Smooth muscle cell (in vitro differentiated cells): ENCODE results near the gene CD226. TPM values are rescaled to one million over a fixed set of nuclear protein-coding genes. Genes with fewer than 3 reads are reported as not detected.

Experiments used
- DNase-seq: peaks from one replicate; lab custom pipeline; 2025; ENCODE audit not compliant: unreplicated experiment; lab: John Stamatoyannopoulos, UW
- H2AFZ ChIP-seq: fragments of 200-600 bp; sonication (generic); 2 replicates; pipeline ENCODE4 v1.6.0; 2016; ENCODE audit warnings: antibody characterized with exemption, low read depth, mild to moderate bottlenecking
- H3F3A ChIP-seq: fragments of 200-600 bp; sonication (generic); 2 replicates; pipeline ENCODE4 v1.6.0; 2017; ENCODE audit warnings: antibody characterized with exemption, low read depth
- H3K27ac ChIP-seq: fragments of 200-600 bp; sonication (generic); 2 replicates; pipeline ENCODE4 v1.5.1; 2016; ENCODE audit warnings: low read depth, mild to moderate bottlenecking
- H3K27me3 ChIP-seq: fragments of 200-600 bp; sonication (generic); 2 replicates; pipeline ENCODE4 v1.6.1; 2016; ENCODE audit warnings: low read depth, mild to moderate bottlenecking
- H3K36me3 ChIP-seq: fragments of 200-600 bp; sonication (generic); 2 replicates; pipeline ENCODE4 v1.5.1; 2016; ENCODE audit warnings: low read depth
- H3K4me1 ChIP-seq: fragments of 200-600 bp; sonication (generic); 2 replicates; pipeline ENCODE4 v1.5.1; 2016; ENCODE audit warnings: low read depth
- H3K4me2 ChIP-seq: fragments of 200-600 bp; sonication (generic); 2 replicates; pipeline ENCODE4 v1.6.0; 2016; ENCODE audit warnings: mild to moderate bottlenecking
- H3K4me3 ChIP-seq: fragments of 200-600 bp; sonication (generic); 2 replicates; pipeline ENCODE4 v1.5.1; 2016; ENCODE audit warnings: mild to moderate bottlenecking
- H3K79me2 ChIP-seq: fragments of 200-600 bp; sonication (generic); 2 replicates; pipeline ENCODE4 v1.6.0; 2016; ENCODE audit warnings: low read depth, mild to moderate bottlenecking
- H3K9ac ChIP-seq: fragments of 200-600 bp; sonication (generic); 2 replicates; pipeline ENCODE4 v1.6.0; 2016; ENCODE audit warnings: low read depth
- H3K9me3 ChIP-seq: fragments of 200-600 bp; sonication (generic); replicated peaks from 2 replicates; pipeline ENCODE4 v1.5.1; 2016; ENCODE audit warnings: low read depth
- H4K20me1 ChIP-seq: fragments of 200-600 bp; sonication (generic); 2 replicates; pipeline ENCODE4 v1.6.0; 2016; ENCODE audit warnings: low read depth
- WGBS: methylation state at CpG from one replicate; pipeline ENCODE4 v1.1.7; 2016; ENCODE audit warnings: low lambda C conversion rate; 5-methylcytosine and 5-hydroxymethylcytosine counted together
- polyA plus RNA-seq: library from polyadenylated mRNA; unstranded; fragments of >200 nt; fragmentation: Nextera tagmentation; extraction: Ambion mirVana; gene quantifications from 2 replicates; pipeline ENCODE4 v1.2.1, GENCODE V29; 2016
- total RNA-seq: library from RNA; depleted of rRNA; stranded (reverse); fragments of >200 nt; gene quantifications from 2 replicates; pipeline ENCODE4 v1.2.3, GENCODE V29; 2014
- TF ChIP-seq, protein P1 (sequence below): fragments of 200-600 bp; sonication (generic); IDR thresholded peaks from 2 replicates; pipeline ENCODE4 v1.5.1; 2017; ENCODE audit warnings: borderline replicate concordance, mild to moderate bottlenecking, antibody characterized with exemption; ENCODE audit not compliant: insufficient read depth, poor library complexity, severe bottlenecking

CD226 gene
- total and polyA plus RNA-seq, 2 experiments from 2014 or later, result 0.02 to 0.36 TPM

DNA sequence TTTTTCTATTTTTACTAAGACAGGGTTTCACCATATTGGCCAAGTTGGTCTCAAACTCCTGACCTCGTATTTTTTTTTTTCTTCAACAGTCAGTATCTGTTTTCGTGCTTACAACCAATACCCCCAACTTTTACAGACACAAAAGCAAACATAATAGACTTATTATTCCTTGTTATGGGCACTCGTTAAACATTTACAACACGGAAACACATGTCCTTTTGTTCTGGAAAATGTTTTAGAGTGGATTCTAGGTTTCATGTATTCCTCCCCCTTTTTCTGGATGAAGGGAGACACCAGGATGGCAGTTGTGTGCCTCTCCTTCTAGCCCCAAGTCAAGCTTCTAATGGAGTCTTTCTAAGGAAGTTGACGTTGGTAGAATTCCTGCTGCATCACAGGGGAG lies 88.8 kb downstream of the CD226 start:
- no peaks in the 10 kb centered on the region for H3K79me2 ChIP-seq
- H3K9me3 ChIP-seq, result no peaks in the 10 kb centered on the region
- no peak overlapping the region for H3K9ac ChIP-seq
- H3K27me3 ChIP-seq, result no peaks in the 10 kb centered on the region
- TF ChIP-seq, protein P1, sequence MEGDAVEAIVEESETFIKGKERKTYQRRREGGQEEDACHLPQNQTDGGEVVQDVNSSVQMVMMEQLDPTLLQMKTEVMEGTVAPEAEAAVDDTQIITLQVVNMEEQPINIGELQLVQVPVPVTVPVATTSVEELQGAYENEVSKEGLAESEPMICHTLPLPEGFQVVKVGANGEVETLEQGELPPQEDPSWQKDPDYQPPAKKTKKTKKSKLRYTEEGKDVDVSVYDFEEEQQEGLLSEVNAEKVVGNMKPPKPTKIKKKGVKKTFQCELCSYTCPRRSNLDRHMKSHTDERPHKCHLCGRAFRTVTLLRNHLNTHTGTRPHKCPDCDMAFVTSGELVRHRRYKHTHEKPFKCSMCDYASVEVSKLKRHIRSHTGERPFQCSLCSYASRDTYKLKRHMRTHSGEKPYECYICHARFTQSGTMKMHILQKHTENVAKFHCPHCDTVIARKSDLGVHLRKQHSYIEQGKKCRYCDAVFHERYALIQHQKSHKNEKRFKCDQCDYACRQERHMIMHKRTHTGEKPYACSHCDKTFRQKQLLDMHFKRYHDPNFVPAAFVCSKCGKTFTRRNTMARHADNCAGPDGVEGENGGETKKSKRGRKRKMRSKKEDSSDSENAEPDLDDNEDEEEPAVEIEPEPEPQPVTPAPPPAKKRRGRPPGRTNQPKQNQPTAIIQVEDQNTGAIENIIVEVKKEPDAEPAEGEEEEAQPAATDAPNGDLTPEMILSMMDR, result no peak
- H3K4me3 ChIP-seq, result no peak overlapping the region
- H3K4me2 ChIP-seq, result no peak overlapping the region
- no peak overlapping the region for H3K27ac ChIP-seq
- no peaks in the 10 kb centered on the region for H4K20me1 ChIP-seq
- DNase-seq, result no peak
- 90% methylated on average over 5 of the region's 5 CpGs for WGBS
- H3K36me3 ChIP-seq, result no peaks in the 10 kb centered on the region
- H3K4me1 ChIP-seq, result no peaks in the 10 kb centered on the region
- H2AFZ ChIP-seq, result no peak overlapping the region
- no peaks in the 10 kb centered on the region for H3F3A ChIP-seq

GRCh38 chr18:69854455-69854854 lies 93.2 kb downstream of the CD226 start:
- Histone ChIP-seq H3K9ac (no peak overlapping the region), H4K20me1 (no peaks in the 10 kb centered on the region), H3K9me3 (no peaks in the 10 kb centered on the region), H3K36me3 (no peaks in the 10 kb centered on the region), H3K4me3 (no peak overlapping the region), H3K27ac (no peak overlapping the region), H3F3A (no peaks in the 10 kb centered on the region), H2AFZ (no peak overlapping the region), H3K4me1 (no peaks in the 10 kb centered on the region), H3K4me2 (no peak overlapping the region), H3K79me2 (no peaks in the 10 kb centered on the region), H3K27me3 (no peaks in the 10 kb centered on the region)
- no peak for DNase-seq
- 86% methylated on average over 1 of the region's 1 CpG for WGBS
- TF ChIP-seq, protein P1, result no peak

GRCh38 chr18:69853051-69853450 lies 94.6 kb downstream of the CD226 start:
- H3F3A ChIP-seq, result no peaks in the 10 kb centered on the region
- no peak for DNase-seq
- no peaks in the 10 kb centered on the region for H4K20me1 ChIP-seq
- no peak overlapping the region for H3K9ac ChIP-seq
- H3K9me3 ChIP-seq, result no peaks in the 10 kb centered on the region
- 85% methylated on average over 4 of the region's 4 CpGs for whole genome bisulfite sequencing
- H2AFZ ChIP-seq, result no peak overlapping the region
- H3K27ac ChIP-seq, result no peak overlapping the region
- H3K4me1 ChIP-seq, result no peaks in the 10 kb centered on the region
- H3K36me3 ChIP-seq, result no peaks in the 10 kb centered on the region
- no peak overlapping the region for H3K4me3 ChIP-seq
- TF ChIP-seq, protein P1, result no peak
- H3K4me2 ChIP-seq, result no peak overlapping the region
- no peaks in the 10 kb centered on the region for H3K27me3 ChIP-seq
- no peaks in the 10 kb centered on the region for H3K79me2 ChIP-seq
